Body of pancreas (tissue), 4 donors: Measurements from ENCODE around the gene KCP. TPM values are rescaled to one million over a fixed set of nuclear protein-coding genes. Genes with fewer than 3 reads are reported as not detected.

Source experiments
- ATAC-seq: fragments of 150-250 bp; one replicate; pipeline ENCODE4 v1.9.1; 2016
- DNase-seq, 4 donors: peaks; one replicate each; pipeline ENCODE4 v3.0.0-alpha.2; 2019
- H3K27ac ChIP-seq, 4 donors: fragments of 200-600 bp; sonication (generic); 1 replicate in 3 of 4; 2 replicates in 1 of 4; pipeline versions ENCODE4 v1.5.1 to v1.6.1; 2016 to 2019; ENCODE audit warnings: mild to moderate bottlenecking in 1 of 4, mixed read lengths in 1 of 4, moderate library complexity in 1 of 4
- H3K27me3 ChIP-seq, 2 donors: fragments of 200-600 bp; sonication (generic); one replicate each; pipeline ENCODE4 v1.6.0; 2016; ENCODE audit warnings: mild to moderate bottlenecking in 1 of 2
- H3K36me3 ChIP-seq, 2 donors: fragments of 200-600 bp; sonication (generic); replicated peaks in 1 of 2; 2 replicates each; pipeline ENCODE4 v1.5.1; 2016; ENCODE audit warnings: low read depth in 2 of 2; ENCODE audit not compliant: insufficient read depth in 1 of 2
- H3K4me1 ChIP-seq: fragments of 200-600 bp; sonication (generic); one replicate; pipeline ENCODE4 v1.6.0; 2016
- H3K4me3 ChIP-seq, 2 donors: fragments of 200-600 bp; sonication (generic); 1 replicate in 1 of 2; 2 replicates in 1 of 2; pipeline ENCODE4 v1.5.1; 2016 to 2019
- H3K9me3 ChIP-seq, 3 donors: fragments of 200-600 bp; sonication (generic); 1 replicate in 2 of 3; 2 replicates in 1 of 3; pipeline ENCODE4 v1.5.1; 2016
- POLR2A ChIP-seq, 3 donors: fragments of 450-650 bp; IDR thresholded peaks; one replicate each; pipeline ENCODE4 v1.6.1; 2016; ENCODE audit warnings: antibody characterized with exemption in 3 of 3, mild to moderate bottlenecking in 2 of 3
- WGBS, 2 donors: methylation state at CpG; one replicate each; pipeline ENCODE4 v1.1.5; 2017; 5-methylcytosine and 5-hydroxymethylcytosine counted together
- intact Hi-C: fragments of 100-400 bp; cut with DNase I; formaldehyde crosslinking; loops from one replicate; pipeline ENCODE4 v1.15.1; 2023
- total RNA-seq, 2 donors: library from RNA; depleted of rRNA; stranded (reverse); fragments of >200 nt; gene quantifications; one replicate each; pipeline ENCODE4 v1.1.0, GENCODE V29; 2016
- TF ChIP-seq, protein P1 (sequence below), 7 experiments: fragments of 450-650 bp in 4 of 7; fragments of 200-600 bp in 3 of 7; sonication (generic) in 3 of 7; IDR thresholded peaks; one replicate each; pipeline ENCODE4 v1.5.1; 2016 to 2019; ENCODE audit warnings: antibody characterized with exemption in 7 of 7

The KCP gene
- total RNA-seq, 2 donors from 2014 or later, result 0.33 TPM; not detected in 1

DNA sequence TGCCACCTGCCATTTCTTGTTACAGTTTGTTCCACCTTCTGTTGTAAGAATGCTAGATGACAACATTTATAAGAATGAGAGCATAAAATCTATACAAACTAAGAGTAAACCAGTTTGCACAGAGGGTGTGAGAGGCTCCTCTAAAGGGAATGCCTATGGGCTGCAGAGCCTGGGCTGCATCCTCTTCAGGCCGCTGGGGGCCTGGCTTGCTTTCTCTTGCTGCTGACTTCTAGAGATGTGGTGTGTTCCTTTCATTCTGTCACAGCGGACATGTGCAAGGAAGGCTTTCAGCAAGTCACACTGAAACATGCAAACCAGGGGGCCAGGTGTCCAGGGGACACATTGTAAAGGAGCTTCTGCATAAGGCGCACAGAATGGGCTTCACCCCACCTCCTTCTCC lies 55.0 kb downstream of the KCP start:
- H3K36me3 ChIP-seq, result no peaks in the 10 kb centered on the region
- no peak for ATAC-seq

DNA sequence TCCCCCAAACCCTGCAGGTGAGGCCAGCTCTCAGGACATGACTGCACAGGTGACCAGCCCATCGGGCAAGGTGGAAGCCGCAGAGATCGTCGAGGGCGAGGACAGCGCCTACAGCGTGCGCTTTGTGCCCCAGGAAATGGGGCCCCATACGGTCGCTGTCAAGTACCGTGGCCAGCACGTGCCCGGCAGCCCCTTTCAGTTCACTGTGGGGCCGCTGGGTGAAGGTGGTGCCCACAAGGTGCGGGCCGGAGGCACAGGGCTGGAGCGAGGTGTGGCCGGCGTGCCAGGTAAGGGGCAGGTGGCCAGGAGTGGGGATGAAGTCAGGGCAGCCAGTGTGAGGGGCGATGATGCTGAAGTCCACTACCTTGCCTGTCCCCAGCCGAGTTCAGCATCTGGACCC lies 56.1 kb downstream of the KCP start:
- Histone ChIP-seq H3K9me3 (no peaks in the 10 kb centered on the region), H3K27ac (no peak overlapping the region), H3K4me1 (no peaks in the 10 kb centered on the region), H3K27me3 (no peaks in the 10 kb centered on the region), H3K4me3 (no peak overlapping the region), H3K36me3 (no peaks in the 10 kb centered on the region)
- 77 to 80% methylated on average over 21 of the region's 21 CpGs for WGBS, 2 donors
- DNase-seq (no peak), ATAC-seq (no peak)
- intact Hi-C loops, result no loop called here
- no peak for TF ChIP-seq POLR2A (IDR thresholded peaks at IDR 0.05)
- TF ChIP-seq, protein P1, sequence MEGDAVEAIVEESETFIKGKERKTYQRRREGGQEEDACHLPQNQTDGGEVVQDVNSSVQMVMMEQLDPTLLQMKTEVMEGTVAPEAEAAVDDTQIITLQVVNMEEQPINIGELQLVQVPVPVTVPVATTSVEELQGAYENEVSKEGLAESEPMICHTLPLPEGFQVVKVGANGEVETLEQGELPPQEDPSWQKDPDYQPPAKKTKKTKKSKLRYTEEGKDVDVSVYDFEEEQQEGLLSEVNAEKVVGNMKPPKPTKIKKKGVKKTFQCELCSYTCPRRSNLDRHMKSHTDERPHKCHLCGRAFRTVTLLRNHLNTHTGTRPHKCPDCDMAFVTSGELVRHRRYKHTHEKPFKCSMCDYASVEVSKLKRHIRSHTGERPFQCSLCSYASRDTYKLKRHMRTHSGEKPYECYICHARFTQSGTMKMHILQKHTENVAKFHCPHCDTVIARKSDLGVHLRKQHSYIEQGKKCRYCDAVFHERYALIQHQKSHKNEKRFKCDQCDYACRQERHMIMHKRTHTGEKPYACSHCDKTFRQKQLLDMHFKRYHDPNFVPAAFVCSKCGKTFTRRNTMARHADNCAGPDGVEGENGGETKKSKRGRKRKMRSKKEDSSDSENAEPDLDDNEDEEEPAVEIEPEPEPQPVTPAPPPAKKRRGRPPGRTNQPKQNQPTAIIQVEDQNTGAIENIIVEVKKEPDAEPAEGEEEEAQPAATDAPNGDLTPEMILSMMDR (IDR thresholded peaks at IDR 0.05), result no peak

More for the DNA sequence above, 55.0 kb downstream of the KCP start:
- Histone ChIP-seq H3K9me3 (no peaks in the 10 kb centered on the region), H3K27ac (no peak overlapping the region), H3K4me3 (no peak overlapping the region), H3K27me3 (no peaks in the 10 kb centered on the region), H3K4me1 (no peaks in the 10 kb centered on the region)
- 47 to 70% methylated on average over 2 to 3 of the region's 3 CpGs for WGBS, 2 donors
- no peak for TF ChIP-seq POLR2A (IDR thresholded peaks at IDR 0.05)
- TF ChIP-seq, protein P1 (IDR thresholded peaks at IDR 0.05), result no peak
- intact Hi-C loops, result no loop called here
- no peak for DNase-seq

- DNase-seq, result no peak
- Histone ChIP-seq H3K4me3 (no peak overlapping the region), H3K36me3 (no peaks in the 10 kb centered on the region), H3K27me3 (no peaks in the 10 kb centered on the region), H3K4me1 (no peaks in the 10 kb centered on the region), H3K27ac (no peak overlapping the region), H3K9me3 (no peaks in the 10 kb centered on the region)
- intact Hi-C loops, result no loop called here
- TF ChIP-seq POLR2A (IDR thresholded peaks at IDR 0.05), result no peak
- no peak for ATAC-seq
- 59 to 71% methylated on average over 10 to 23 of the region's 23 CpGs for WGBS, 2 donors
Measured at GRCh38 chr7:128853799-128854198, 56.7 kb downstream of the KCP start.

GRCh38 chr7:128852537-128853254 lies 57.8 kb downstream of the KCP start:
- Histone ChIP-seq H3K9me3 (no peaks in the 10 kb centered on the region), H3K4me3 (no peak overlapping the region), H3K27ac (no peak overlapping the region), H3K4me1 (no peaks in the 10 kb centered on the region), H3K36me3 (no peaks in the 10 kb centered on the region), H3K27me3 (no peaks in the 10 kb centered on the region)
- 70 to 73% methylated on average over 17 to 28 of the region's 28 CpGs for WGBS, 2 donors
- intact Hi-C loops, result no loop called here
- ATAC-seq (no peak), DNase-seq (no peak)
- TF ChIP-seq POLR2A (IDR thresholded peaks at IDR 0.05), result no peak
- TF ChIP-seq, protein P1 (IDR thresholded peaks at IDR 0.05), result no peak

GRCh38 chr7:128849804-128850490 lies 60.6 kb downstream of the KCP start:
- Histone ChIP-seq H3K4me3 (no peak overlapping the region), H3K9me3 (no peaks in the 10 kb centered on the region), H3K27ac (no peak overlapping the region), H3K27me3 (no peaks in the 10 kb centered on the region), H3K36me3 (no peaks in the 10 kb centered on the region), H3K4me1 (no peaks in the 10 kb centered on the region)
- intact Hi-C loops, result no loop called here
- no peak for TF ChIP-seq POLR2A (IDR thresholded peaks at IDR 0.05)
- TF ChIP-seq, protein P1 (IDR thresholded peaks at IDR 0.05), result no peak
- no peak for ATAC-seq
- 79 to 84% methylated on average over 17 to 18 of the region's 18 CpGs for WGBS, 2 donors
- no peak for DNase-seq
